ENCODE results near the gene SCN4B. TPM values are rescaled to one million over a fixed set of nuclear protein-coding genes. Genes with fewer than 3 reads are reported as not detected.

Gene SCN4B
- total RNA-seq, 1 donor from 2014 or later: 0.07 TPM

GRCh38 chr11:118104491-118104890, 48.1 kb downstream of the SCN4B start:
- Mint-ChIP-seq H3K4me1 (no peaks in the 10 kb centered on the region), H3K27me3 (peaks cover 17% of the 10 kb centered on the region), H3K27ac (no peak overlapping the region), H3K4me3 (no peak overlapping the region), H3K9me3 (no peaks in the 10 kb centered on the region), H3K36me3 (ENCODE audit: low read depth) (no peaks in the 10 kb centered on the region)
- intact Hi-C loops (cut with micrococcal nuclease): no loop called here
- DNase-seq: no peak

DNA sequence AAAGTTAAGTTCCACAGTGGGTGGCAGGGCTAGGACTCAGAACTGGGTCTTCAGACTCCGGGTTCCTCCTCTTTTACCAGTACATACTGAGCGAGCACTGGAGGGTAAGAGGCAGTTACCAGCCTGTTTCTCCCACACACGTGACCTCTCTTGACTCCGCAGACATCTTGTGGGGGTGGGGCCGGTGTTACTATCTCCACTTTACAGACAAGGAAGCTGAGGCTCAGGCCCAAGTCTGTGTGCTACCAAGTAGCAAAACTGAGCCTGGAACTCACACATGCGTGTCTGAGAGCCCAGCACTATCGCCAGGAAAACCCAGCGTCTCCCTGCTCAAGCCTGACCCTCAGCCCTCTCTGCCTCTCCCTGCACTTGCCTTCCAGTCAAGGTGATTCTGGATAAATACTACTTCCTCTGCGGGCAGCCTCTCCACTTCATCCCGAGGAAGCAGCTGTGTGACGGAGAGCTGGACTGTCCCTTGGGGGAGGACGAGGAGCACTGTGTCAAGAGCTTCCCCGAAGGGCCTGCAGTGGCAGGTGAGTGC, 49.8 kb downstream of the SCN4B start:
- Mint-ChIP-seq H3K27ac (no peak overlapping the region), H3K4me1 (no peaks in the 10 kb centered on the region), H3K36me3 (ENCODE audit: low read depth) (no peaks in the 10 kb centered on the region), H3K9me3 (no peaks in the 10 kb centered on the region), H3K27me3 (peaks cover 19% of the 10 kb centered on the region), H3K4me3 (no peak overlapping the region)
- intact Hi-C loops (cut with micrococcal nuclease): no loop called here
- DNase-seq: no peak

GRCh38 chr11:118100691-118101232, 51.9 kb downstream of the SCN4B start:
- no peak for DNase-seq
- intact Hi-C loops (cut with micrococcal nuclease): no loop called here
- no peaks in the 10 kb centered on the region for H3K4me1 Mint-ChIP-seq
- H3K27me3 Mint-ChIP-seq: peaks cover 19% of the 10 kb centered on the region
- H3K9me3 Mint-ChIP-seq: no peaks in the 10 kb centered on the region
- H3K4me3 Mint-ChIP-seq: no peak overlapping the region
- H3K36me3 Mint-ChIP-seq (ENCODE audit: low read depth): no peaks in the 10 kb centered on the region
- no peak overlapping the region for H3K27ac Mint-ChIP-seq

DNA sequence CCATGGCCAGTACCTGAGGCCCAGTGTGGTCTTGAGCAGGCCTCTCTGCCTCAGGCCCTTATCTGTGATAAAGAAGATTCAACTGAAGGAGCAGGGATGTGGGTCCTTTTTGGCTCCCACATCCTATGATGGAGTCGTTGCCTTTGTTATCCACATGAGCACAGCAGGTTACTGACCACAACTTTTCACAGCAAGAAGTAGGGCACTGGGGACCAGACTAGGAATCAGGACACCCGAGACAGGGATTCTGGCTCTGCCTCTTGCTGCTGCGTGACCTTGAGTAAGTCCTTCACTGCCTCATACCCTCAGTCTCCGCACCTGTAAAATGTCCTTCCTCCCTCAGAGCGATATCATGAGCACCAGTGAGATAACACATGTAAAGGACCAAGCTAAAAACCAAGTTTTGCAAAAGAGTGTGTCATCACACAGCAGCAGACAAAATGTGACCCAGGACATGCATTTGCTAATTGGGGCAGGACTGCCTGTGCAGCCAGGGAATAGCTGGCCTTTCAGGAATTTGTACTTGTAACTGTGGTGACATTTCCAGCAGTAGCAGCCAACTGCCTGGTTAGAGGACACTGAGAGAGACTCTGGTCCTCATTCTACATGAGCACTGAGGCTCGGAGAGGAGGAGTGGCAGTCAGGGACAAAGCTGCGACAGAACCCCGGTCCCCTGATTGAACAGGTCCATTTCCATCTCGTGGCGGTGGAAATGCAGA, 52.6 kb downstream of the SCN4B start:
- no peaks in the 10 kb centered on the region for H3K4me1 Mint-ChIP-seq
- no peak for DNase-seq
- no peak overlapping the region for H3K27ac Mint-ChIP-seq
- intact Hi-C loops (cut with micrococcal nuclease): no loop called here
- peaks cover 21% of the 10 kb centered on the region for H3K27me3 Mint-ChIP-seq
- H3K36me3 Mint-ChIP-seq (ENCODE audit: low read depth): no peaks in the 10 kb centered on the region
- H3K4me3 Mint-ChIP-seq: no peak overlapping the region
- H3K9me3 Mint-ChIP-seq: no peaks in the 10 kb centered on the region

GRCh38 chr11:118098996-118099837, 53.4 kb downstream of the SCN4B start:
- H3K4me1 Mint-ChIP-seq: no peaks in the 10 kb centered on the region
- intact Hi-C loops (cut with micrococcal nuclease): no loop called here
- no peak overlapping the region for H3K27ac Mint-ChIP-seq
- DNase-seq: no peak
- no peaks in the 10 kb centered on the region for H3K36me3 Mint-ChIP-seq (ENCODE audit: low read depth)
- peaks cover 25% of the 10 kb centered on the region for H3K27me3 Mint-ChIP-seq
- no peak overlapping the region for H3K4me3 Mint-ChIP-seq
- H3K9me3 Mint-ChIP-seq: no peaks in the 10 kb centered on the region

DNA sequence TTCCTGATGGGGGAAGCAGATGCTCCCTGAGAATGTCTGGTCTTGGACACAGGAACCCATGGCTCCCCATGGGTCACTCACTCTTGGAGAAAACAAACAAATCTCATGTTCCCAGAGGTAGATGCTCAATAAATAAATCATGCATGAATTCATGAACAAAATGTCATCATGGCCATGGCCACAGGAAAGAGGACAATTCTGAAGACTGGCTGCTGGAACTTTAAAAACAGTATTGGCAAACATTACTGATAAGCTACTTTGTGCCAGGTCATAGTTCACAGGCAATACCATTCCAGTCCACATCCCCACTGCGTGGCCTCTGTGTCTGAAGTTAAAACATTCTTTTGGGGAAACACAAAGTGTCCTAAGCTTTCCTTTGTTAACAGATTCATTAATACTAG, 56.7 kb downstream of the SCN4B start:
- Mint-ChIP-seq H3K36me3 (ENCODE audit: low read depth) (no peaks in the 10 kb centered on the region), H3K27me3 (peaks cover 25% of the 10 kb centered on the region), H3K4me3 (no peak overlapping the region), H3K4me1 (no peaks in the 10 kb centered on the region), H3K9me3 (no peaks in the 10 kb centered on the region), H3K27ac (no peak overlapping the region)
- no peak for DNase-seq
- intact Hi-C loops (cut with micrococcal nuclease): no loop called here

DNA sequence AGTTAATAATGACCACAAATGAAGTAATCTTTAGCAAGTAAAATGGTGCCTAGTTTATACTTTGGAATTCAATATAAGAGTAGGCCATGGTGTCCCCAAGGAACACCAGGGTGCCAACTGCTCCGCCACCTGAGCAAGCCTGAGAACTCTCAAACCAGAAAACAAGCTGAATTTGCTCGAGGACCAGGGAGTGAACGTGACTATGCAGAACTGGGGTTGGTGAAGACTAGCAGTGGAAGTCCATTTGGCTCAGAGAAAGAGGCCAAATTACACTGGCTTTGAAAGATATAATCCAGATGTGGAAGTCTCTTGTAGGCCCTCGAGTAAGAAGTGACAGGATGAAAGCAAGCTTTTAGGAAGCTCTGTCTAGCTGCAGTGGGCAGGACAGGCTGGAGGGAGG, 57.1 kb downstream of the SCN4B start:
- Mint-ChIP-seq H3K27ac (no peak overlapping the region), H3K4me3 (no peak overlapping the region), H3K27me3 (peaks cover 26% of the 10 kb centered on the region), H3K4me1 (no peaks in the 10 kb centered on the region), H3K36me3 (ENCODE audit: low read depth) (no peaks in the 10 kb centered on the region), H3K9me3 (no peaks in the 10 kb centered on the region)
- intact Hi-C loops (cut with micrococcal nuclease): no loop called here
- DNase-seq: no peak

- peaks cover 11% of the 10 kb centered on the region for H3K9me3 Mint-ChIP-seq
- no peak for DNase-seq
- H3K4me1 Mint-ChIP-seq: no peaks in the 10 kb centered on the region
- no peak overlapping the region for H3K4me3 Mint-ChIP-seq
- H3K27me3 Mint-ChIP-seq: peaks cover 26% of the 10 kb centered on the region
- no peak overlapping the region for H3K27ac Mint-ChIP-seq
- intact Hi-C loops (cut with micrococcal nuclease): no loop called here
- peaks cover 1% of the 10 kb centered on the region for H3K36me3 Mint-ChIP-seq (ENCODE audit: low read depth)
These were observed 59.6 kb downstream of the SCN4B start for GRCh38 chr11:118092907-118093571.

GRCh38 chr11:118091690-118092089, 60.9 kb downstream of the SCN4B start:
- Mint-ChIP-seq H3K36me3 (ENCODE audit: low read depth) (peaks cover 1% of the 10 kb centered on the region), H3K27me3 (peaks cover 25% of the 10 kb centered on the region), H3K4me3 (no peak overlapping the region), H3K27ac (no peak overlapping the region), H3K4me1 (no peaks in the 10 kb centered on the region), H3K9me3 (peaks cover 11% of the 10 kb centered on the region)
- DNase-seq: no peak
- intact Hi-C loops (cut with micrococcal nuclease): no loop called here

GRCh38 chr11:118090545-118091162, 62.0 kb downstream of the SCN4B start:
- no peak overlapping the region for H3K27ac Mint-ChIP-seq
- no peak for DNase-seq
- H3K4me3 Mint-ChIP-seq: no peak overlapping the region
- peaks cover 16% of the 10 kb centered on the region for H3K9me3 Mint-ChIP-seq
- H3K4me1 Mint-ChIP-seq: no peaks in the 10 kb centered on the region
- peaks cover 19% of the 10 kb centered on the region for H3K27me3 Mint-ChIP-seq
- peaks cover 1% of the 10 kb centered on the region for H3K36me3 Mint-ChIP-seq (ENCODE audit: low read depth)
- intact Hi-C loops (cut with micrococcal nuclease): no loop called here

GRCh38 chr11:118088531-118088930, 64.1 kb downstream of the SCN4B start:
- no peak overlapping the region for H3K4me3 Mint-ChIP-seq
- H3K27ac Mint-ChIP-seq: no peak overlapping the region
- H3K27me3 Mint-ChIP-seq: peaks cover 7% of the 10 kb centered on the region
- intact Hi-C loops (cut with micrococcal nuclease): no loop called here
- H3K9me3 Mint-ChIP-seq: peaks cover 16% of the 10 kb centered on the region
- peaks cover 1% of the 10 kb centered on the region for H3K36me3 Mint-ChIP-seq (ENCODE audit: low read depth)
- no peaks in the 10 kb centered on the region for H3K4me1 Mint-ChIP-seq
- DNase-seq: no peak

- no peak for DNase-seq
- intact Hi-C loops (cut with micrococcal nuclease): no loop called here
- no peak overlapping the region for H3K4me3 Mint-ChIP-seq
- H3K27ac Mint-ChIP-seq: no peak overlapping the region
- peaks cover 11% of the 10 kb centered on the region for H3K27me3 Mint-ChIP-seq
- H3K4me1 Mint-ChIP-seq: no peaks in the 10 kb centered on the region
- H3K9me3 Mint-ChIP-seq: peaks cover 16% of the 10 kb centered on the region
- H3K36me3 Mint-ChIP-seq (ENCODE audit: low read depth): peaks cover 1% of the 10 kb centered on the region
These were observed 64.7 kb downstream of the SCN4B start for GRCh38 chr11:118087931-118088330.

- intact Hi-C loops (cut with micrococcal nuclease): no loop called here
- H3K27ac Mint-ChIP-seq: no peak within 1 kb of the TSS
- DNase-seq: no peak
- peaks cover 16% of the 10 kb centered on the region for H3K9me3 Mint-ChIP-seq
- no peak within 1 kb of the TSS for H3K4me3 Mint-ChIP-seq
- H3K36me3 Mint-ChIP-seq (ENCODE audit: low read depth): peaks cover 1% of the 10 kb centered on the region
- H3K4me1 Mint-ChIP-seq: no peaks in the 10 kb centered on the region
- H3K27me3 Mint-ChIP-seq: peaks cover 11% of the 10 kb centered on the region
These were observed 65.5 kb downstream of the SCN4B start, which contains the start of gene SMIM35 for GRCh38 chr11:118086913-118087768. TSS of gene SMIM35 (minus strand) at chr11:118086963. CDS start at chr11:118086757, 206 bp downstream.

All from activated CD4-positive, alpha-beta T cell treated with anti-CD3 and anti-CD28 coated beads, Interleukin-2, amount 10 ng/mL, durations not matched to agents 24 days and 14 days (primary cell).